NCI-H128 (cell line): ENCODE results near the gene RPL37A.
"Not testable (repeated sequence)": the region's sequence is repeated elsewhere in the genome, so short reads cannot be mapped to it uniquely, and the experiment has no call there.

Experiments
- DNase-seq: peaks from one replicate; lab custom pipeline; 2025; ENCODE audit not compliant: unreplicated experiment; lab: John Stamatoyannopoulos, UW

The RPL37A gene

GRCh38 chr2:216516730-216517350 is 18.2 kb downstream of the RPL37A start:
- DNase-seq: no peak

- DNase-seq: no peak
These were observed 19.0 kb downstream of the RPL37A start for GRCh38 chr2:216517447-216518225.

GRCh38 chr2:216518566-216519119 is 20.0 kb downstream of the RPL37A start:
- DNase-seq: not testable (repeated sequence)

GRCh38 chr2:216519154-216519762 is 20.6 kb downstream of the RPL37A start:
- DNase-seq: no peak

- DNase-seq: no peak
These were observed 21.5 kb downstream of the RPL37A start for GRCh38 chr2:216520112-216520511.

- DNase-seq: no peak
These were observed 24.4 kb downstream of the RPL37A start for GRCh38 chr2:216522892-216523502.

- DNase-seq: no peak
These were observed 27.3 kb downstream of the RPL37A start for GRCh38 chr2:216525972-216526371.

- no peak for DNase-seq
These were observed 28.3 kb downstream of the RPL37A start for GRCh38 chr2:216526939-216527338.

- DNase-seq: no peak
These were observed 29.0 kb downstream of the RPL37A start for GRCh38 chr2:216527600-216527999.

GRCh38 chr2:216532562-216532961 is 33.9 kb downstream of the RPL37A start:
- no peak for DNase-seq

GRCh38 chr2:216533609-216534008 is 35.0 kb downstream of the RPL37A start:
- DNase-seq: no peak

- DNase-seq: no peak
These were observed 36.2 kb downstream of the RPL37A start for GRCh38 chr2:216534809-216535208.

GRCh38 chr2:216535454-216535995 is 36.9 kb downstream of the RPL37A start:
- no peak for DNase-seq

- DNase-seq: no peak
These were observed 38.1 kb downstream of the RPL37A start for GRCh38 chr2:216536734-216537210.

- no peak for DNase-seq
These were observed 38.7 kb downstream of the RPL37A start for GRCh38 chr2:216537366-216537765.

GRCh38 chr2:216538538-216538937 is 39.9 kb downstream of the RPL37A start:
- DNase-seq: no peak

- no peak for DNase-seq
These were observed 40.5 kb downstream of the RPL37A start for GRCh38 chr2:216539120-216539519.

GRCh38 chr2:216539791-216540241 is 41.2 kb downstream of the RPL37A start:
- peak; percentile 30 for DNase-seq

- no peak for DNase-seq
These were observed 42.3 kb downstream of the RPL37A start for GRCh38 chr2:216540920-216541319.

GRCh38 chr2:216541505-216541904 is 42.9 kb downstream of the RPL37A start:
- no peak for DNase-seq

GRCh38 chr2:216545359-216545758 is 46.7 kb downstream of the RPL37A start:
- DNase-seq: no peak
